CD4-positive, alpha-beta T cell treated with Interleukin-4 for 4 hours (primary cell): Measurements from ENCODE around the gene GOLT1A.

Source experiments
- DNase-seq: peaks from one replicate; pipeline ENCODE4 v3.0.0-alpha.2; 2020

GOLT1A gene

DNA sequence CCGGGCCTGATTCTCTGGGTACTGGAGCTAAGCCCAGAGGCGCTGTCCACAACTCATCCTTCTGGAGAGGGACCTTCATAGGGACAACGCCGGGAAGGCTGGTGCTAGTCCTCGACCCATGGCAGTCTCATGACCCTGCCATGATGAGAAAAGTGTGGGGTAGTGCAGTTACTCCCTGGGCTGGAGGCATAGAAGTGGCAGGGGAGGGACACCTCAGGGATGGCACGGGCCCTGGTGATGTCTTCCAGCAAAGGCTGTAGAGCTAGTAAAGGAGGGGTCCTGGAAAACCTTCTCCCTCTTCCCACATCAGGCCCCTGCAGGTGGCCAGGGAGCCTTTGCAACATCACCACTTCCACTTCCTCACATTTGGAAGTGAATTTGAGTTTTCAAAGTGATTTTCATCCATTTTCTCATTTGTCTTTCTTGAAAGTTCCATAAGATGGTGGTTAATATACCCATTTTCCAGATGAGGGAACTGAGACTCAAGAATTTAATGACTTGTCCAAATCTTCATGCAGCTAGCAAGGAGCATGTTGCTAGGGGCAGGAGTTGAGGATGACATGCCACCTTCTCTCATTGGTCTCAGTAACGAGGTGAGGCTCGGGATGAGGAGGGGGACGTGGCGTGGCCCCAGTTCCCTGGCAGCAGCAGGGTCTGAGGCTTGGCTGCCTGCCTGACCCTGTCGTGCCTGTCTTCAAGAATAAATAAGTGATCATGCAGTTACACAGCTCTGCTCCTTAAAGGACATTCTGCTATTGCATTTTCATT, 3.3 kb upstream of the GOLT1A start:
- DNase-seq = no peak

- DNase-seq = no peak
These were observed 2.4 kb upstream of the GOLT1A start for GRCh38 chr1:204216236-204216635.

DNA sequence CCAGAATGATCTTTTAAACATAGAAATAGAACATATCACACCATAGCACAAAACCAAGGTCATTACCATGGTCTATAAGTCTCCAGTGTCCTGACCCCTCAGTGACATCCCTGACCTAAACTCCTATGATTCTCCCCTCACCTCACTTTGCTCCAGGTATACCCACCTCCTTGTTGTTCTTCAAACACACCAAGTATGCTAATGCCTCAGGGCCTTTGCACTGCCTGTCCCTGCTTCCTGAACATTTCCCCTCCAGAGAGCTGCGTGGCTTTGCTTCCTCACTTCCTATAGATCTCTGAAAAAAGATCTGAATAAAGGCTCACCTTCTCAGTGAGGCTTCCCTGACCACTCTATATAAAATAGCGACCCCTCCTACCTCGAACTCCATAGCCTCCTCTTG, 1.1 kb downstream of the GOLT1A start:
- no peak for DNase-seq

- no peak for DNase-seq
These were observed 2.7 kb downstream of the GOLT1A start for GRCh38 chr1:204211046-204211445.

GRCh38 chr1:204207136-204207616, 6.6 kb downstream of the GOLT1A start:
- DNase-seq = peak; percentile 38

DNA sequence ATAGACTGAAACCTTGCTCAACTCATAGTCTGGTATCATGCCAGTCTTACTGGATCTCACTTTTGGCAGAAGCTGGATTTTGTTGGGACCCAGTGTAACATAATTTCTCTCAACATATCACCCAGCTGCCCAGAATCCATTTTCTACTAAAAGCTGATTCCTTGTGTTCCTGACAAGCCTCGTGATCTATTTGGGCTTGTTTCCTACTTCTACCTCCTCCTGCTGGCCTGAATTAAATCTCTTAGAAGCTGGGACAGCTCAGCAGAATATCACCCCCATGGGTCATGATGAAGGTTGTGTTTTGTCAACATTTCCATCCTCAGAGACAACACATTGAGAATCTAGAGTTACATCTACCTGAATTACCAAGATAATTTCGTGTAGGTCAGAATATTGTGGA, 7.7 kb downstream of the GOLT1A start:
- DNase-seq = no peak

DNA sequence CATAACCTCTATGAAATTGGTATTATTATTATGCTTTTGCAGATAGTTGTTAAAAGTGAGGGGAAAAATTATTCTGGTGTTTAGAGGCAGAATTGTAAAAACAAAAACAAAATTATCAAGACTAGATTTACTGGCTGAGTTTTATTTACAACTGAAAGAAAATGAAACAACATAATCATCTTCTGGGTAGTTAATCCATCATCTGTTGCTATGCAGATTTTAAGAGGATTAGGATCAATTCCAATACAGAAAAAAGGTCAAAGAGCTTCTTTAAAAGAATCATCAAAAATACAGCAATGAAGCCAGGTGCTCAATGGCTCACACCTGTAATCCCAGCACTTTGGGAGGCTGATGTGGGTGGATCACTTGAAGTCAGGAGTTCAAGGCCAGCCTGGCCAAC, 8.3 kb downstream of the GOLT1A start:
- no peak for DNase-seq

DNA sequence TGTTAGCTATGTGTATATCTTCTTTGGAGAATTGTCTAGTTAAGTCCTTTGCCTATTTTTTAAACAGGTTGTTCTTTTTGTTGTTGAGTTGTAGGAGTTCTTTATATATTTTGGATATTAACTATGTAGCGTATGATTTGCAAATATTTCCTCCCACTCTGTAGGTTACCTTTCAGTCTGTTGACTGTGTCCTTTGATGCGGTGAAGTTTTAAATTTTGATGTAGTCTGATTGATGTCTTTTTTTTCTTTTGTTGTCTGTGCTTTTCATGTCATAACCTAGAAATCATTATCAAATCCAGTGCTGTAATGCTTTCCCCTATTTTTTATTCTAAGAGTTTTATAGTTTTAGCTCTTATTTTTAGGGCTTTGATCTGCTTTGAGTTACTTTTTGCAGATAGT, 8.8 kb downstream of the GOLT1A start:
- DNase-seq = no peak

- no peak for DNase-seq
These were observed 10.5 kb downstream of the GOLT1A start for GRCh38 chr1:204203206-204203767.

- DNase-seq = no peak
These were observed 11.3 kb downstream of the GOLT1A start for GRCh38 chr1:204202481-204202880.

DNA sequence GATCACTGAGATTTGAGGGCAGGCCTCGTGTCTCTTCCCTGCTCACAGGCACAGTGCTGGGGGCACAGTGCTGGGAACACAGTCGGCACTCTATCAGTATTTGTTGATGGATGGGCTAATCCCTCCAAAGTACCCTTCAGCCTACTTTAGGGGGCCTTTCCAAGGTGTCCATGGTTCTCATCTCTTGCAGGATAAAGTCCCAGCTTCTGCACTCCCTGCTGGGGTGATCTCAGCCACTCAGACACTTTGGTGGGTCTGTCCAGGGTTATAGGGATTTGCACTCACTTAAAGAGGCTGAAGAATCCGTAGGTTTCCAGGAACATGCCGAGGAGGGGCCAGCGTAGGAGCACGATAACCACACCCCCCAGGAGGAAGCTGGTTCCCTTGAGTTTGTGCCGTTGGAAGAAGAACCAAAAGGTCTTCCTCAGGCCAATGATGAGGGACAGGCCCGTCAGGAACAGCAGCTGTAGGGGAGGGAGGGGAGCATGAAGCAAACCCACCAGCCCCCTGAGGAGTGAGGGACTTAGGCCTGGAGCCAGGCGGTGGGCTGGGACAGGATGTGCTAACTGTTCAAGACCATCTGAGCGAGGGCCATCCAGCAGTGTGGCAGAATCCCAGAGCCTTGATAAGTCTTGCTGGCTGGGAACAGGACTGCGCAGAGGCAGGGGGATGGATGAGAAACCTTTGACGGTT, 12.3 kb downstream of the GOLT1A start:
- DNase-seq = no peak

DNA sequence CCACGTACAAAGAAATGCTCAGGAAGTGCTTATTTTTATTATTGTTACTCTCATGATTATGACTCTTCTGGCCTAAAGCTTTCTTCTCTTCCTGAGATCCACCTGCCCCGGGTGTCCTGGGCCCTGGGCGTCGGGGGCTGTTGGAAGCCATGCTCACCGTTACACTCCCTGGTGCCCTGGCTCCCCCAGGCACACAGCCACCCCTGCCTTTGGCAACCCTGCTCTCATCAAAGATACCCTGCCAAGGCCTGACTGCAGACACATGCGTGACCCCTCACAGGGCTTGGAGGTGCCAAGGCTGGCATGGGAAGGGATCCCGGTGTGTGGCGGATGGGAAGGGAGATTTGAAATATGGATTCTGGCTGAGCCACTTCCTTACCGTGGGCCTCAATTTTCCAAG, 14.2 kb downstream of the GOLT1A start:
- no peak for DNase-seq

- DNase-seq = no peak
These were observed 15.1 kb downstream of the GOLT1A start for GRCh38 chr1:204198348-204199340.

- DNase-seq = no peak
These were observed 16.7 kb downstream of the GOLT1A start for GRCh38 chr1:204197068-204197467.

GRCh38 chr1:204196068-204196795, 17.6 kb downstream of the GOLT1A start, which contains the start of gene KISS1:
TSS of gene KISS1 (minus strand) at chr1:204196491. CDS start at chr1:204192876, 3,615 bp downstream.
- DNase-seq = no peak

GRCh38 chr1:204194771-204195170, 19.0 kb downstream of the GOLT1A start:
- DNase-seq = no peak

- no peak for DNase-seq
These were observed 19.7 kb downstream of the GOLT1A start for GRCh38 chr1:204194080-204194479.

DNA sequence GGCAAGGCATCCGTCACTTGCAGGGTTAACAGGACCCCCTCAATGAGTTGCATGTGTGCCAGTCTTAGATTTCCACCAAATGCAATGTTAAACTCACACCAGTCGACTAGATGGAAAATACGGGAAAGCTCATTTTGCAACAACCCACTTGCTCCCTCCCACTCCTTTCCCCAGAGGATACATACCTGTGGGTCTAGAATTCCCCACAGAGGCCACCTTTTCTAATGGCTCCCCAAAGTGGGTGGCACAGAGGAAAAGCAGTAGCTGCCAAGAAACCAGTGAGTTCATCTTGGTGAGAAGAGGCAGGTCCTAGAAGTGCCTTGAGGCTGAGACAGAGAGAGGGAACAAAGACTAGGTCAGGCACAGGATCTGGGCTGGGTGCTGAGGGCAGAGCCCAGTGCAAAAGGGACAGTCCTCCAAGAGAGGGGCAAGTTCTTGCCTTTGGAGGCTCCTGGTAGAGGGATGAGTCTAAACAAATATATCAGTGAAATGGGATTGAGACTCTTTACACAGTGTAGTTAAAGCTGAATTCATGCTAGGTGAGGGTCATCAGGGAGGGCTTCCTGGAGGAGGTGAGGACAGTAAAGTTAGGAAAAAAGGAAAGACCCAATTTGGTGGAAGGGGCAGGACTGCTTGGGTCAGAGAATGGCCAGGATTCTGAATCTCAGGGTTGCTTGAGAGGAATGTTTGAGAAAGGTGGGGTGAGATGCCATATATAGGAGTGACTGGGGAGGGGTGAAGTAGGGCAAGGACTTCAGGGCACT, 21.0 kb downstream of the GOLT1A start:
- DNase-seq = no peak

DNA sequence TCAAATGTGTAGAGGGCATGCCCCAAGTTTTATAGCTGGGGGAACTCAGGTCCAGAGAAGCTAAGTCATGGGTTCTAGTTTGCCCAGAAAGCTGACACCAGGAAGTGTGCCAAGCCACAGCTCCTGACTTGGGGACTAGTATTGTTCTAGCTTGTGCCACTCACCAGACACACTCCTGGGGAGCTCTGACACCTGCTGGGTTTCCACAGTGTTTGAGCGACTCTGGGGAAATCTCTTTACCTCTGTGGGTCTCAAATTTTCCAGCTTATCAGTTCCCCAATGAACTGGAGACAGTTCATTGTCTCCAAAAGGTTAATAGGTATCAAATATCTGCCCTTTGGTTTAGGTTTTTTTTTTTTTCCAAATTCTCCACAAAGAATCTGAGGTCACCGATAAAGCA, 21.7 kb downstream of the GOLT1A start:
- DNase-seq = no peak

DNA sequence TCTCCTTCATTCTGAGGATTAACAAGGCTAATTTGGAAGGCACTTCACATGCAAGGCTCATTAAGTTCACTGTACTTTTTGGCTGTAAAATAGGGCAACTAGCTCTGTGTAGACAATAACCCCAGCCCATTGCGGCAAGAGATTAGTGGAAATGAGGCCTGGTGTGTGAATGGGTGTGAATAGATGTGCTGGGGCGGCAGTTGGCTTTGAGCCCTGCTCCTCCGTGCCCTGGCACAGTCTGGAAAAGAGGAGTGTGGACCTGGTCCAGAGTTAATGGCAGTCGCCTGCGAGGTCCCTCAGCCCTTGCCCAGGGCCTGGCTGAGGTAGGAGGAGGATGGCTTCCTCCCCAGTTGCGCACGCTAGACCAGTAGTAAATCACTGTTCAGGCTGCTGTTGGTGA, 22.3 kb downstream of the GOLT1A start:
- no peak for DNase-seq
